ENCODE data around the gene IQGAP3. TPM values are rescaled to one million over a fixed set of nuclear protein-coding genes. Genes with fewer than 3 reads are reported as not detected.

IQGAP3 gene
- total RNA-seq, 1 donor from 2014 or later: 1.7 TPM

DNA sequence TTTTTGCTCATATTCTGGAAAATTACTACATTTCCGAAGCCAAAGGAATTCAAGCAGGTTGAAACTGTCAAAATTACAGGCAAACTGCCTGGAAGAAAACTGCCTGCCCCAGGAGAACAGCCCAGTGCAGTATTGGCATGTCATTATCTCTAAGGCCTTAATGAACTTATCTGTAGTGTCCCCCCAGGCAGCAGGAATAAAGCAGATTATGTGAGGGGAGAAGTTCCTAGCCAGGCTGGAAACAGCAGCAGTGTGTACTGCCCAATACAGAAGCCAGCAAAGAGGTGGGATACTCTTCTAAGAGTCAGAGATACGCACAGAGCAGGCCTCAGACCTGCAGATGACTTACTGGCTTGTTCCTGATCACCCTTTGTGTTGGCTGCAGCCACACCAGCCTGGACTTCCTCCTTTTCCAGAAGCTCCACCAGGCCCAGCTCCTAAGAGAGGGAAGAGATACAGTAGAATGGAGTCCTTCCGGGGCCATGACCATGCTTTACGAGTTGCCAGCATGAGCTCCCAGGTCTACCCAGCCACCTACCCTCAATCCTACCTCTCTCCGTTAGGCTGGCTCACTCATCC, 11.7 kb downstream of the IQGAP3 start:
- no peak overlapping the region for H3K27ac ChIP-seq
- H3K4me1 ChIP-seq: no peaks in the 10 kb centered on the region
- DNase-seq (no peak), ATAC-seq (peak in 1 of 2 donors; percentile 24)
- no peaks in the 10 kb centered on the region for H3K36me3 ChIP-seq
- no peak for TF ChIP-seq CTCF (IDR thresholded peaks at IDR 0.05)
- intact Hi-C loops (cut with DNase I): no loop called here
- no peak overlapping the region for H3K4me3 ChIP-seq
- no peaks in the 10 kb centered on the region for H3K27me3 ChIP-seq (ENCODE audit: low read depth)
- no peaks in the 10 kb centered on the region for H3K9me3 ChIP-seq

- H3K4me3 ChIP-seq: no peak overlapping the region
- no peak overlapping the region for H3K27ac ChIP-seq
- H3K9me3 ChIP-seq: no peaks in the 10 kb centered on the region
- DNase-seq (no peak), ATAC-seq (no peak)
- no peaks in the 10 kb centered on the region for H3K4me1 ChIP-seq
- no peaks in the 10 kb centered on the region for H3K36me3 ChIP-seq
- H3K27me3 ChIP-seq (ENCODE audit: low read depth): no peaks in the 10 kb centered on the region
- TF ChIP-seq CTCF (IDR thresholded peaks at IDR 0.05): no peak
- intact Hi-C loops (cut with DNase I): no loop called here
Observed at GRCh38 chr1:156559797-156560385, 12.5 kb downstream of the IQGAP3 start.

DNA sequence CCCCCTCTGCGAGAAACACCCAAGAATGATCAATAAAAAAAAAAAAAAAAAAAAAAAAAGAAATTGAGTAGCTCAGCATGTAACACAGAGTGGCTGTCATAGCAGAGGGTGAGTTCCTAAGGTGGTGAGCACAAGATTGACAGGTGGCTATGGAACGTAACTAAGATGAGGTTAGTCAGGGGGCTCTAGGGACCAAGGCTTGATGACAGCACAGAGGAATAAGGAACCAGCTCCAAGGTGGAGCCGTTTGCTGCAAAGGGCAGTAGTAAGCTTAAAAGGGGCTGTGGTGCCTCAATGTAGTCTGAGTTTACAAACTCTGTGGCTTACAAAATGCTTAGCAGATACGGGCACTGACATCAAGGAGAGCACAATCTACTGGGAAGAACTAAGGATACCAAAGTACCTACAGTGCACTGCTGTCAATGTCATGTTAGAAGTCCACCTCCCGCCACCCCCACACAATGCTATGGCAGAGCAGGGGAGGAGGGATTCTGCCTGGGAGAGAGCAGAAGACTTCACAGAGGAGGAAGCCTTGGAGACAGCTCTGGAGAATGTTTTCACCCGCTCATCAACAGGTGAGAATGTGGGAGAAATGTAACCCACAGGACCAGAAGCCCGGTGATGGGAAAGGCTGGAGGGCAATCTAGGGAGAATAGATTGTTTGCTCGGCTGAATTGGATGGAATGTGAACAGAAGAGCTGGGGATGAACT, 13.1 kb downstream of the IQGAP3 start:
- no peaks in the 10 kb centered on the region for H3K36me3 ChIP-seq
- H3K27ac ChIP-seq: no peak overlapping the region
- no peak overlapping the region for H3K4me3 ChIP-seq
- ATAC-seq (no peak), DNase-seq (no peak)
- no peaks in the 10 kb centered on the region for H3K27me3 ChIP-seq (ENCODE audit: low read depth)
- no peaks in the 10 kb centered on the region for H3K4me1 ChIP-seq
- TF ChIP-seq CTCF (IDR thresholded peaks at IDR 0.05): no peak
- intact Hi-C loops (cut with DNase I): no loop called here
- no peaks in the 10 kb centered on the region for H3K9me3 ChIP-seq

DNA sequence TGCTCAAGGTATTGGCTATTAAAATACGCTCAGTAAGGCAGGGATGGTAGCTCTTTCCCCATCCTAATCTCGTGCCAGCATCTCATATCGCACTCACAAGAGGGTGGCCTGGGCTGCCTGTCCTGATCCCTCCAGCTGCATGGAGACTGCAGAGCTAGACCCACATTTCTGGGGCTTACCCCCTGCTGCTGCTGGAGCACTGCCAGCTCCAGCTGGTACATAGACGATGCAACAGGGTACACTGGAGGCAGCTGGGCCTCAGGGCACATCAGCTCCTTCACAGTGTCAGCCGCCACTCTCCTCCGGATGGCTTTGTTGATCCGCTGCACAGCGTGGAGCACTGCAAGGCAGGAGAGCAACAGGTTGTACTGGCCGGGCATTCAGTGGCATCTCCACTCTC, 16.0 kb downstream of the IQGAP3 start:
- Histone ChIP-seq H3K4me1 (no peaks in the 10 kb centered on the region), H3K9me3 (no peaks in the 10 kb centered on the region), H3K27me3 (ENCODE audit: low read depth) (no peaks in the 10 kb centered on the region), H3K27ac (no peak overlapping the region), H3K36me3 (no peaks in the 10 kb centered on the region), H3K4me3 (no peak overlapping the region)
- intact Hi-C loops (cut with DNase I): no loop called here
- TF ChIP-seq CTCF (IDR thresholded peaks at IDR 0.05): no peak
- ATAC-seq: no peak
- no peak for DNase-seq

DNA sequence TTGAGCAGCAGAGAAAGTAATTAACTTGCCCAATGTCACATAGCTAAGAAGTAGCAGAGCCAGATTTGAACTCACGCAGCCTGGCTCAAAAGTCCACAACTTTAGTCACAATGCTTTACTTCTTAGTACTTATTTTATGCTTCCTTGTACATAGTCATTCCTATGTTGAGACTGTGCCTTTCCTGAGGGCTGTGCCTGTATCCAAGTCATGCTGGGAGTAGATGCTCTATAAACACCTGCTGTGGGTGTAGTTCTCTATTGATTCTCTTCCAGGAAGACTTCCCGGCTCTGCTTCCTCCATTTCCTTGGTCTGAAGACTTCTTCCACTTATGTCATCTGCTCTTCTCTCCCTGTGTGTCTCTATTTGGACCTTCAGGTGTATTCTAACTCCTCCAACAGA, 16.6 kb downstream of the IQGAP3 start:
- DNase-seq (no peak), ATAC-seq (no peak)
- Histone ChIP-seq H3K4me3 (no peak overlapping the region), H3K4me1 (no peaks in the 10 kb centered on the region), H3K27me3 (ENCODE audit: low read depth) (no peaks in the 10 kb centered on the region), H3K36me3 (no peaks in the 10 kb centered on the region), H3K9me3 (no peaks in the 10 kb centered on the region), H3K27ac (no peak overlapping the region)
- intact Hi-C loops (cut with DNase I): no loop called here
- TF ChIP-seq CTCF (IDR thresholded peaks at IDR 0.05): no peak
